NAMALWA (cell line): ENCODE measurements around the gene CLIC3.

ENCODE experiments used
- DNase-seq: peaks from one replicate; pipeline ENCODE4 v3.0.0-alpha.2; 2015; ENCODE audit warnings: low spot score

The CLIC3 gene

DNA sequence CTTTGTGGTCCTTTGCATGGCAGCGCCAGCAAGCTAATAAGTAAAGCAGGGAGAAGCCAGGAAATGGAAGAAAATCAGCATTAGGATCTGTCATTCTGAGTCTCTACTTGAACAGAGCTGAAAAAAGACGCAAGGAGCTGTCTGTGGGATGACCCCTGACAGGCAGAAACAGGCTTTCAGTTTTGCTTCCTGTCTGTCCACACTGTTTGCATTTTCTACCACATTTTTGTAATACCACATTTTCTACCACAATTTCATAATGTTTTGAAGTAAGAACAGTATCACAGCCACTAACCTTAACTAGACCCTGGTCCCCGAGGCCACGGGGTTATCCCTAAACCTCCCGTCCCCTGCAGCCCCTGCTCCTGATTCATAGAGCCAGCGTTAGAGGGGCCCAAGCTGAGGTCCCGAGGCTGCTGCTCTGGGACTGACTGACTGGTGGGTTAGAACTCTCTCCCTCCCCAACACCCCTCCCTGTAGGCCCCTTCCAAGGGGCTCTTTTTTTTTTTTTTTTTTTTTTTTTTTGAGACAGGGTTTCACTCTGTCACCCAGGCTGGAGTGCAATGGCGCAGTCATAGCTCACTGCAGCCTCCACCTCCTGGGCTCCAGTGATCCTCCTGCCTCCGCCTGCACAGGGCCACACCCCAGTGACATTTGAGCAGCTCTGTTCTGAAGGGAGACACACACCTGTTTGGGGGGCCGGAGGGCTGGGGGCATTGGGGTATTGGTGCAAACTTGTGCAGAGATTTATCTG, 4.0 kb upstream of the CLIC3 start:
- peak; percentile 53 for DNase-seq

- DNase-seq, result no peak
Observed at GRCh38 chr9:136997830-136998234, 1.5 kb upstream of the CLIC3 start.

- no peak for DNase-seq
Observed at GRCh38 chr9:136997371-136997770, 1.0 kb upstream of the CLIC3 start.

GRCh38 chr9:136995772-136996311, 526 bp downstream of the CLIC3 start:
- DNase-seq, result no peak

DNA sequence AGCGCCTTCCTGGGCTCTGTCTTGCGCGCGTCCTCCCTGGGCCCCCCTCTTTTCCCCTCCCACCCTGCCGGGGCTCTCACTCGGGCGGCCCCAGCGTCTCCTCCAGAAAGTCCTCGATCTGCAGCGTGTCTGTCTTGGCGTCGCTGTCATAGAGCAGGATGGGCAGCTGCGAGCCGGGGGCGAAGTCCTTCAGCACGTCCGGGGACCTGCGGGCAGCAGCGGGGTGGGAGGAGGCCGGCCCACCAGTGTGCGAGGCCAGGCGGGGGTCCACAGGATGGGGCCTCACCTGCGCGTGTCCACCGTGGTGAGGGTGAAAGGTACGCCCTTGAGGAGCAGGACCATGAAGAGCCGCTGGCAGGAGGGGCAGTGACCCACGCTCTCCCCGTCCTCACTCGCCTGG, 1.0 kb downstream of the CLIC3 start:
- no peak for DNase-seq

DNA sequence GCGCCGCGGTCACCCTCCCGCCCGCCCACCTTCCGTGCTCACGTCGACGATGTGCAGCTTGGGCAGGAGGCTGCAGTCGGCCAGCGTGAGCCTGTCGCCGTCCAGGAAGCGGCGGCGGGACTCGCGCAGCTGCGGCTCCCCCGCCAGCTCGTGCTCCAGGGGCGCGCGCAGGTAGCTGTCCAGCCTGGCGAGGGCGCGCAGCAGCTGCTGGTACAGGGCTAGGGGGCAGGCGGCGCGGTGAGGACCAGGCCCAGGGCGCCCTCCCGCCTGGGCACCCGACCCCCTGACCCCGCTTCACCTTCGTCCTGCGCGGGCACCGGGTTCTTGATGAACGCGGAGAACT, 1.5 kb downstream of the CLIC3 start:
- DNase-seq, result no peak

DNA sequence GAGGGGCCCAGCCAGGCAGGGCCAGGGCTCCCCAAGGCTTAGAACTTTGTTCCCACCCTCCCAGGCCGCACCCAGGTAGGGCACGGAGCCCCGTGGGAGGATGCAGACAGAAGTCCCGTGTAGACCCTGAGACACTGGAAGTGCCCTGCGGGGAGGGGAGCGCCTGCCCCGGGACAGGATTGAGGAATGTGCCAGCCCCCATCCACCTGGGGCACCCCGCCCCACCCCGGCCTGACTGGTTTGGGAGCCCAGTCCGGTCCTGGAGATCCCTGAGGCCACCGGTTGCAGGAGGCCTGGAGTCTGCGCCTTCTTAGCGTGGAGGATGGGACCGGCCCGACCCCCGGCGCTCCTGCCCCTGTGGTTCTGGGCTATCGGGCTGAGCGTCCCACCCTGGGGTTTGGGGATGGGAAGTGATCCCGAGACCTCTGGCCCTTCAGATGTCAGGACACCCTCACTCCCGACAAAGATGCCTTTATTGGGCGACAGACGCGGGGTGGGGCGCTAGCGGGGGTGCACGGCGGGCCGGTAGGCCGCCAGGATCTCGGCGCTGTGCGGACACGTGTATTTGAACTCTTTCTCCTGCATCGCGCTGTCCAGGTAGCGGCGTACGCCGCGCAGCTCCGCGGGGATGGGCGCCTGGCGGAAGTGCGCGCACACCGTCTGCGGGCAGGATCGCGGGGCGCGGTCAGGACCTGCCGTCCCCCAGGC, 2.0 kb downstream of the CLIC3 start:
- no peak for DNase-seq

GRCh38 chr9:136992819-136993369, 3.5 kb downstream of the CLIC3 start:
- DNase-seq, result no peak

DNA sequence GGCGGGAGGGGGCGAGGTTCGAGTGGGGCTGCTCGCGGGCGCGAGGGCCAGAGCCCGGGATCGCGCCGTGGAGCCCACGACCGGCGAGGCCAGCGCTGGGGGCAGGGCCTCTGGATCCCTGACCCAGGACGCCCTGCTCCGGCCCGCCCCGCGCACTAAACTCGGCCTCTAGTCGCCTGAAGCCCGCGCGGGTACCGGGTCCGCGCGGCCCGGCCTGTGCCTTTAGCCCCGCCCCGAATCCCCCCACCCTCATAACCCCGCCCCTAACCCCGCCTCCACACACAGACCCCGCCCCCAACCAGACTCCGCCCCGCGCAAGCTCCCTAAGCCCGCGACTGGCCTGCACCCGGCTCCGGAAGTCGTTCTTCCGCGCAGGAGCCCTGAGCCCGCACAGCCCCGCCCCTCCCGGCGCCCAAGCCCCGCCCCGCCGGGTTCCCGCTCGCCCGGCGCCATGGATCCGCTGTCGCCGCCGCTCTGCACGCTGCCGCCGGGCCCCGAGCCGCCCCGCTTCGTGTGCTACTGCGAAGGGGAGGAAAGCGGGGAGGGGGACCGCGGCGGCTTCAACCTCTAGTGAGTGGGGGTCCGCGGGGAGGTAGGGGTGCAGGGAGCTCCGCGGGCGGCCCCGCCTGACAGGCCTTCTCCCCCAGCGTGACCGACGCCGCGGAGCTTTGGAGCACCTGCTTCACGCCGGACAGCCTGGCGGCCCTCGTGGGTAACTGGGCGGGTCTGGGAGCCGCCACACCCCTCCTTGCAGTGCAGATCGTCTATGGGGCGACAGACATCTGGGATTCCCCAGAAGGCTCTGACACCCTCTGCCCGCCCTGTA, 4.2 kb downstream of the CLIC3 start, which contains the start of gene PAXX:
PAXX (plus strand) TSS at position 430 of the 826 bp plus-strand sequence; CDS start at position 452, 22 bp downstream.
- peak; percentile 95 for DNase-seq

DNA sequence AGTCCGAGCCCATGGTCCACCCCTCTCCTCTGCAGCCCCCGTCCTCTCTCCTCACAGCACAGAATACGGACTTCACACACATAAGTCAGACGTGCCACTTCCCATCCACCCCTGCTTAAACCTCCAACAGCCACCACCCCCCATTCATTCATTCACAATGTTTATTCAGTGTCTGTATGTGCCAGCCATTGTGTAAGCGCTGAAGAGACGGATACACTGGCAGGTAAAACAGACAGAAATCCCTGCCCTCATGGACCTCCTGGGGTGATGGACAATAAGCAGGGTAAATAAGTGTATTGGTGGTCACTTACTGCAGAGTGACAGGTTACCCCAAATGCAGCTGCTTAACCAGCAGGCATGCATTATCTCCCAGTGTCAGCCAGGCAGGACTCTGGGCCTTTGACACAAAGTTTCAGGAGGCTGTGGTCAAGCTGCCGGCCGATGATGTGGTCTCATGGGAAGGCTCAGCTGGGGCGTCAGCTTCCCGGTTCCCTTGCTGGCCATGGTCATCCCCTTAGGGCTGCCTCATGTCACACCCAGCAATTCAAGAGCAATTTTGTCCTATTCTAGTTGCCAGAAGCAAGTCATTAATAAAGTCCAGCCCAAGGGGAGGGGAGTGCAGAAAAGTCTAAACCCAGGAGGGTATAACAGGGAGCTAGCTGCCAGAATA, 6.0 kb downstream of the CLIC3 start:
- DNase-seq, result no peak

GRCh38 chr9:136988872-136989271, 7.5 kb downstream of the CLIC3 start:
- no peak for DNase-seq

DNA sequence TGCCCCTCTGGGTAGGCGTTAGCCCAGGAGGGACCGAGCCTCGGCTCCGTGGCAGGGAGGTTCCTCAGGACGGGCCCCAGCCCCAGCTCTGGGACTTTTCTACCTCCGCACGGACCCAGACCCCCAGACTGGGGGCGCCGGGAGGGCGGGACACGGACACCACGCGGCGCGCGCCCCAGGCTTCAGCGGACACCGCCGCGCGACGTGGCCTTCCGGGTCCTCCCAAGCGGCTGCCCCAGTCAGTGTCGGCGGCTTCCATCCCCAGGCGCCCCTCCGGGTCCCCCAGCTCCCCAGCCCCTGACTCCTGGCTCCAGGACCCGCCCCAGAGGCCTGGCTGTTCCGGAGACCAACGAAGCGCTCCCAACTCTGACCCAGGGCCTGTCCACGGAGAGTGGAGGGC, 10.5 kb downstream of the CLIC3 start:
- no peak for DNase-seq

GRCh38 chr9:136985027-136985602, 11.3 kb downstream of the CLIC3 start:
- DNase-seq, result no peak

DNA sequence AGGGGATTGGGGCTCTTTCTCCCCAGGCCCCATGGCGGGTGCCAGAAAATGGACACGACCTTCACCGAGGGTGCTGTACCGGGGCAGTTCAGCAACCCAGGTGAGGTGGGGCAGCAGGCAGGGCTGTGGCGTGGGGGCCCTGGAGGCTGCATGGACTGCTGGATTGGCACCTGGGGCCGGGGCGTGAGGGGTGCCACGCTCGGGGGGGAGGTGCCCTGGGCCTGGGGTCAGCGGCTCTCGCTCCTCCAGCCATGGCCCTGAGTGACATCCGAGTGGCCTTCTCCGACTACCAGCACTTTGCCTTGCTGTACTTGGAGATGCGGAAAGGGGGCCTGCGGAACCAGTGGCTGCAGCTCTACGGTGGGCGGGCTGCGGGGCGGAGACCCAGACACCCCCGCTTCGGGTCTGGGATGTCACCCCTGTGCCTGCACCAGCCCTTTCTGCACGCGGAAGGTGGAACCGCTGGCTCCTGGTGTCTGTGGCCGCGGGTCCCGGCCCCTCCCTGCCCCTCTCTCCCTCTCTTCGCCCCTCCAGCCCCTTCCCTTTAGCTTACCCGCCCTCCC, 11.8 kb downstream of the CLIC3 start:
- DNase-seq, result no peak

DNA sequence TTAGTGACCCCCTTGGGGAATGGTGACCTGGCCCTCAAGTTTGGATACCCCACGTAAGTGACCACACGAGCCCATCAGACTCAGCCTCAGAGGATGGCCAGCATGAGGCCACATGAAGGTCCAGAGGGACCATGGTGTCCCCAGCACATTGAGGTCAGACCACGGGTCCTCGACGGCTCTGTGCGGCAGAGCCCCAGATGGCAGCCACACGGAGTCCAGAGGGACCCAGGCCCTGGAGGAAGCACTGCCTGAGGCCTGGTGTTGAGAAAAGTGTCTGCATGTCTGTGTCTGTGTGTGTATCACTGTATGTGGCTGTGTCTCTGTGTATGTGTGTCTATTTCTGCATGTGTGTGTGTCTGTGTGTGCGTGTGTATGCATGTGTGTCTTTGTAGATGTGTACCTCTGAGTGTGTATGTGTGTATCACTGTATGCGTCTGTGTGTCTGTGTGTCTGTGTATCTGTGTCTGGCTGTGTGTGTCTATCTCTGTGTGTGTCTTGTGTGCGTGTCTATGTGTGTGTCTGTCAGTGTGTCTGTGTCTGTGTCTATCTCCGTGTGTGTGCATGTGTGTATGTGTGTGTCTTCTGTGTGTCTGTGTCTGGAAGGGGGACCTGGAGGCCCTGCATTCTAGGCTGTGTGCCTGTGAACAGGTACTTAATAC, 12.6 kb downstream of the CLIC3 start:
- DNase-seq, result no peak

DNA sequence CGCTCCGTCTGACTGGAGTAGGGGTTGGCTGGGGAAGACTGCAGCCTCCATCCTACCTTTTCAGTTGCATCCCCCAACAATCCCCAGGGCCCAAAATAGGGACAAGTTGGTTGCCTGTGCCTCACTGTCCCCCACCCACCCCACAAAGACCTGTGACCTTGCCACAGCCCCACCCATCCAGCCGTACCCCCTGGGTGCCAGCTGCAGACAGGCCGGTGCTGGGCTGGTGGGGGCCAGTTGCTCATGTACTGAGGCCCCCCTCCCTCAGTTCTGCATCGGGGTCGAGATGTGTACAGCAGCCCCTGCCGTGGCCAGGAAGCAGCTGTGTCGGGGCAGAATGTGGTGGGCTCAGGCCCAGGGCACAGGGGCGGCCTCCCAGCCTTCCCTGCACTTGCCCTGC, 13.2 kb downstream of the CLIC3 start:
- no peak for DNase-seq

DNA sequence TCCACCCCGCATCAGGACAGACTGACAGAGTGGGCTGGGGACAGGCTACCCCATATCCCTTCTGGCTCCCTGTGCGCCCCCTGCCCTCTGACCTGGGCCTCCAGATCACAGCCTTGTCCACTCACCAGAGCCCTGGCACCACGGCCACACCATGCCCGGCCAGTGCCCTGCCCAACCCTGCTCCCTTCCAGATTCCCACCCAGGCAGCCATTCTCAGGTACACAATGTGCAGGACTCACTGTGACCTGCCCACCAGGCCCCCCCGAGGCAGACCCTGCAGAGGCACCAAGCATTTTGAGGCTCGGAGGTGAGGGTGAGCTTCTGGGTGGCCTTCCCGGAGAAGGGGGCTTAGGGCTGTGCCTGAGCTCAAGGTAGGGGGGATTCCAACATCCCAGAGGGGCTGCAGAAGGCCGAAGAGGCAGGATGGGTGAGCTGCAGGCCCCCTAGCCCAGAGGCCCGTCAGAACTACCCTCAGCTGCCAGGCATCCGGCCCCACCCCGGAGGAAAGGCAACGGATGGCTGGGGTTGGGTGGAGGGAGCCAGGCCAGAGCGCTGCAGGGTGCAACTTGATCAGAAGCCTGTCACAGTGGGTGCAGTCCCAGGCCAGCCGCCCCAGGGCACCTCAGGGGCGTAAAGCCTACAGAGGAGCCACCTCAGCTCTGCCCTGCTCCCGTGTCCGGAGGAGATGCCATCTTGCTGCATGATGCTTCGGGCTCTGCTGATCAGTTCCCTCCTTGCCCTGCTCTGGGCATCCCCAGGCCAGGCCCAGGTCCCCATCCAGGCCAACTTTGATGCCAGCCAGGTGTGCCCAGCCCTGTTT, 13.9 kb downstream of the CLIC3 start, which contains the start of gene LCNL1:
LCNL1 (plus strand) TSS at position 762 of the 820 bp plus-strand sequence. CDS start 594 bp downstream, outside the sequence.
- DNase-seq, result no peak

GRCh38 chr9:136981588-136982231, 14.7 kb downstream of the CLIC3 start:
- DNase-seq, result no peak
